Cardiac muscle cell (in vitro differentiated cells and primary cell): ENCODE results near the gene IRAK1BP1. TPM values are rescaled to one million over a fixed set of nuclear protein-coding genes. Genes with fewer than 3 reads are reported as not detected.
"Not testable (repeated sequence)": the region's sequence is repeated elsewhere in the genome, so short reads cannot be mapped to it uniquely, and the experiment has no call there.

Experiments
- DNase-seq, 2 donors: peaks; one replicate each; pipeline versions ENCODE4 v3.0.0 to v3.0.0-alpha.2; 2010 to 2017; ENCODE audit warnings: low read depth in 1 of 2, low spot score in 1 of 2
- H3K27ac ChIP-seq: fragments of 200-600 bp; sonication (generic); 2 replicates; pipeline ENCODE4 v1.5.1; 2016
- H3K27me3 ChIP-seq: fragments of 200-600 bp; sonication (generic); 2 replicates; pipeline ENCODE4 v1.6.0; 2016; ENCODE audit warnings: control low read depth
- H3K36me3 ChIP-seq: fragments of 200-600 bp; sonication (generic); 2 replicates; pipeline ENCODE4 v1.5.1; 2016; ENCODE audit warnings: control low read depth
- H3K4me1 ChIP-seq: fragments of 200-600 bp; sonication (generic); 2 replicates; pipeline ENCODE4 v1.8.1; 2017; ENCODE audit warnings: low read depth, mild to moderate bottlenecking, mixed run types
- H3K4me3 ChIP-seq: fragments of 200-600 bp; sonication (generic); 2 replicates; pipeline ENCODE4 v1.5.1; 2016; ENCODE audit warnings: mild to moderate bottlenecking
- H3K9me3 ChIP-seq: fragments of 200-600 bp; sonication (generic); 2 replicates; pipeline ENCODE4 v1.5.1; 2017; ENCODE audit warnings: low read depth, mild to moderate bottlenecking, control low read depth
- polyA plus RNA-seq: library from polyadenylated mRNA; unstranded; fragments of >200 nt; fragmentation: Nextera tagmentation; extraction: Ambion mirVana; gene quantifications from 2 replicates; pipeline ENCODE4 v1.2.1, GENCODE V29; 2016
- total RNA-seq: library from RNA; depleted of rRNA; stranded (reverse); fragments of >200 nt; gene quantifications from 2 replicates; pipeline ENCODE4 v1.2.3, GENCODE V29; 2016
- TF ChIP-seq, protein P1 (sequence below): IDR thresholded peaks from 2 replicates; pipeline ENCODE4 v1.5.1; 2012; ENCODE audit warnings: low read depth, mild to moderate bottlenecking, low read length

IRAK1BP1 gene
- total and polyA plus RNA-seq, 2 experiments from 2014 or later = 4.7 to 7.5 TPM

- no peak overlapping the region for H3K27ac ChIP-seq
- no peaks in the 10 kb centered on the region for H3K9me3 ChIP-seq
- H3K27me3 ChIP-seq = no peaks in the 10 kb centered on the region
- H3K4me1 ChIP-seq = no peaks in the 10 kb centered on the region
- TF ChIP-seq, protein P1, sequence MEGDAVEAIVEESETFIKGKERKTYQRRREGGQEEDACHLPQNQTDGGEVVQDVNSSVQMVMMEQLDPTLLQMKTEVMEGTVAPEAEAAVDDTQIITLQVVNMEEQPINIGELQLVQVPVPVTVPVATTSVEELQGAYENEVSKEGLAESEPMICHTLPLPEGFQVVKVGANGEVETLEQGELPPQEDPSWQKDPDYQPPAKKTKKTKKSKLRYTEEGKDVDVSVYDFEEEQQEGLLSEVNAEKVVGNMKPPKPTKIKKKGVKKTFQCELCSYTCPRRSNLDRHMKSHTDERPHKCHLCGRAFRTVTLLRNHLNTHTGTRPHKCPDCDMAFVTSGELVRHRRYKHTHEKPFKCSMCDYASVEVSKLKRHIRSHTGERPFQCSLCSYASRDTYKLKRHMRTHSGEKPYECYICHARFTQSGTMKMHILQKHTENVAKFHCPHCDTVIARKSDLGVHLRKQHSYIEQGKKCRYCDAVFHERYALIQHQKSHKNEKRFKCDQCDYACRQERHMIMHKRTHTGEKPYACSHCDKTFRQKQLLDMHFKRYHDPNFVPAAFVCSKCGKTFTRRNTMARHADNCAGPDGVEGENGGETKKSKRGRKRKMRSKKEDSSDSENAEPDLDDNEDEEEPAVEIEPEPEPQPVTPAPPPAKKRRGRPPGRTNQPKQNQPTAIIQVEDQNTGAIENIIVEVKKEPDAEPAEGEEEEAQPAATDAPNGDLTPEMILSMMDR = no peak
- no peak for DNase-seq
- H3K36me3 ChIP-seq = no peaks in the 10 kb centered on the region
- H3K4me3 ChIP-seq = no peak overlapping the region
These were observed 16.3 kb downstream of the IRAK1BP1 start for GRCh38 chr6:78883651-78884050.

DNA sequence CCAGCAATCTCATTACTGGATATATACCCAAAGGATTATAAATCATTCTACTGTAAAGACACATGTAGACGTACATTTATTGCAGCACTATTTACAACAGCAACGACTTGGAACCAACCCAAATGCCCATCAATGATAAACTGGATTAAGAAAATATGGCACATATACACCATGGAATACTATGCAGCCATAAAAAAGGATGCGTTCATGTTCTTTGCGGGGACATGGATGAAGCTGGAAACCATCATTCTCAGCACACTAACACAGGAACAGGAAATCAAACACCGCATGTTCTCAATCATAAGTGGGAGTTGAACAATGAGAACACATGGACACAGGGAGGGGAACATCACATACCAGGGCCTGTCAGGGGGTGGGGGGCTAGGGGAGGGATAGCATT is 22.6 kb downstream of the IRAK1BP1 start:
- not testable (repeated sequence) for H3K27ac ChIP-seq, H3K9me3 ChIP-seq, H3K4me1 ChIP-seq, H3K4me3 ChIP-seq, H3K36me3 ChIP-seq, H3K27me3 ChIP-seq, DNase-seq

GRCh38 chr6:78896227-78896626 is 28.9 kb downstream of the IRAK1BP1 start:
- H3K27ac ChIP-seq = no peak overlapping the region
- TF ChIP-seq, protein P1 = no peak
- no peaks in the 10 kb centered on the region for H3K27me3 ChIP-seq
- no peak for DNase-seq
- H3K4me3 ChIP-seq = no peak overlapping the region
- H3K9me3 ChIP-seq = no peaks in the 10 kb centered on the region
- H3K36me3 ChIP-seq = no peaks in the 10 kb centered on the region
- H3K4me1 ChIP-seq = no peaks in the 10 kb centered on the region

- peaks cover 22% of the 10 kb centered on the region for H3K27me3 ChIP-seq
- H3K27ac ChIP-seq = no peak overlapping the region
- no peak for DNase-seq
- no peaks in the 10 kb centered on the region for H3K4me1 ChIP-seq
- TF ChIP-seq, protein P1 = no peak
- no peak overlapping the region for H3K4me3 ChIP-seq
- no peaks in the 10 kb centered on the region for H3K9me3 ChIP-seq
- H3K36me3 ChIP-seq = no peaks in the 10 kb centered on the region
These were observed 41.3 kb downstream of the IRAK1BP1 start for GRCh38 chr6:78908621-78909020.

DNA sequence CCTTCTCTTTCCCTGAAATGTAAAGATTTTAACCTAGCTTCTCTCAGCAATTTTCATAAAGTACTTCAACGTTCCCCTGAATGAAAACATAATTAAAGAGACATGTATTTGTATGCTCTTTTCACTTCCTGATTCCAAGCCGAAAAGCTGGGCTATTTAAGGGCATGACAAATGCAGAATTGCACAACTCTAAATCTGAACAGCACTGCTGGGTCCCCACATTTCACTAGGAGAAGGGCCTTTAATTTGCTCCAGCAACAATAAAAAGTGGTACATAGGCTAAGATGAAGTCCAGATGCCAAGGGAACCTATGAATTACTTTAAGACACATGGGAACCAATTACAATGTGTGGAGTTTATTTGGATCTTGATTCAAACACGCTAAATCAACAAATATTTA is 42.0 kb downstream of the IRAK1BP1 start:
- Histone ChIP-seq H3K36me3 (no peaks in the 10 kb centered on the region), H3K27me3 (peaks cover 22% of the 10 kb centered on the region), H3K4me1 (no peaks in the 10 kb centered on the region), H3K9me3 (no peaks in the 10 kb centered on the region), H3K4me3 (no peak overlapping the region), H3K27ac (no peak overlapping the region)
- TF ChIP-seq, protein P1 = no peak
- peak in 1 of 2 donors; percentile 67 for DNase-seq

DNA sequence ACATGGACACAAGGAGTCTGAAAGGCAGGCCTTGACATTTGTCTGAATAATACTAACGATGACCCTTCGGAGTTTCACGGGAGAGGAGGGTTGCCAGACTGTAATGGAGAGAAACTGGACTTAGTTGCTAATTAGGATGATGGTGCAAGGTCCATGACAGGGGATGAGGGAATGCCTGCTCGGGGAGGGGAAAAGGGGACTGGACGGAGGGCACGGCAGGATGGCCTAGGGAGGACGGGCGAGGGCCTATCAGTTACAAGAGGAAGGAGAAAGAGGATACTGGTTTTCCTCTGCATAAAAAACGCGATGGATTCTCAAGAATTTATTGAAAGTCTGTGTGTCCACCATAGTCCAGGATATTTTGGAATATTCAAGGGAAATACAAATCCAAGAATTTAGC is 42.7 kb downstream of the IRAK1BP1 start:
- no peak for DNase-seq
- Histone ChIP-seq H3K4me3 (no peak overlapping the region), H3K27ac (no peak overlapping the region), H3K36me3 (no peaks in the 10 kb centered on the region), H3K4me1 (no peaks in the 10 kb centered on the region), H3K9me3 (no peaks in the 10 kb centered on the region), H3K27me3 (peaks cover 22% of the 10 kb centered on the region)
- TF ChIP-seq, protein P1 = no peak
